Lower lobe of right lung (tissue), 2 donors: ENCODE results near the gene GRM5. TPM values are rescaled to one million over a fixed set of nuclear protein-coding genes. Genes with fewer than 3 reads are reported as not detected.

Experiments used
- ATAC-seq, 2 donors: fragments of 200-7000 bp; cut with Tn5 transposase; one replicate each; pipeline ENCODE4 v1.9.1; 2020 to 2022; ENCODE audit warnings: mild to moderate bottlenecking in 2 of 2, moderate library complexity in 2 of 2
- DNase-seq: peaks from one replicate; pipeline ENCODE4 v3.0.0-alpha.2; 2020
- H3K27ac ChIP-seq: fragments of 200-600 bp; one replicate; pipeline ENCODE4 v1.8.0; 2022
- H3K27me3 ChIP-seq: fragments of 200-600 bp; one replicate; pipeline ENCODE4 v1.8.0; 2022; ENCODE audit warnings: low read depth
- H3K36me3 ChIP-seq: fragments of 200-600 bp; one replicate; pipeline ENCODE4 v1.8.0; 2022; ENCODE audit warnings: mild to moderate bottlenecking
- H3K4me1 ChIP-seq: fragments of 200-600 bp; one replicate; pipeline ENCODE4 v1.8.0; 2022
- H3K4me3 ChIP-seq: fragments of 200-600 bp; one replicate; pipeline ENCODE4 v1.8.0; 2022; ENCODE audit warnings: mild to moderate bottlenecking
- H3K9me3 ChIP-seq: fragments of 200-600 bp; one replicate; pipeline ENCODE4 v1.8.0; 2022
- CTCF ChIP-seq: fragments of 200-600 bp; IDR thresholded peaks from one replicate; pipeline ENCODE4 v1.8.0; 2022; ENCODE audit warnings: antibody characterized with exemption, mild to moderate bottlenecking
- intact Hi-C: fragments of 100-400 bp; cut with DNase I; formaldehyde crosslinking; loops from one replicate; pipeline ENCODE4 v1.11.0; 2022
- total RNA-seq: library from RNA; stranded (reverse); fragmentation: NEBNext Ultra II Directional; extraction: Animal tissue kit (Norgen Biotek cat#: 25700); gene quantifications from one replicate; pipeline ENCODE4 v1.2.1, GENCODE V29; 2021
- donor health status: DM: no; HTN: yes; CAD: no; lungs with severe emphysema.

The GRM5 gene
- total RNA-seq, 1 donor from 2014 or later: 0.21 TPM

- ATAC-seq: no peak
- H3K4me1 ChIP-seq: no peaks in the 10 kb centered on the region
Measured at GRCh38 chr11:88626216-88626615, 439.6 kb downstream of the GRM5 start.

GRCh38 chr11:88623531-88623930 lies 442.3 kb downstream of the GRM5 start:
- Histone ChIP-seq H3K4me1 (no peaks in the 10 kb centered on the region), H3K27me3 (no peaks in the 10 kb centered on the region), H3K27ac (no peak overlapping the region), H3K9me3 (no peaks in the 10 kb centered on the region), H3K4me3 (no peak overlapping the region), H3K36me3 (no peaks in the 10 kb centered on the region)
- no peak for TF ChIP-seq CTCF
- DNase-seq: no peak
- intact Hi-C loops: no loop called here
- ATAC-seq: no peak

More at GRCh38 chr11:88626216-88626615, 439.6 kb downstream of the GRM5 start:
- Histone ChIP-seq H3K36me3 (no peaks in the 10 kb centered on the region), H3K9me3 (no peaks in the 10 kb centered on the region), H3K27me3 (no peaks in the 10 kb centered on the region), H3K27ac (no peak overlapping the region), H3K4me3 (no peak overlapping the region)
- TF ChIP-seq CTCF: no peak
- no peak for DNase-seq
- intact Hi-C loops: no loop called here

- no peaks in the 10 kb centered on the region for H3K9me3 ChIP-seq
- no peak for ATAC-seq
- intact Hi-C loops: no loop called here
Measured at GRCh38 chr11:88620568-88621130, 445.1 kb downstream of the GRM5 start.

GRCh38 chr11:88619656-88620385 lies 446.0 kb downstream of the GRM5 start:
- H3K4me3 ChIP-seq: no peak overlapping the region
- H3K27ac ChIP-seq: no peak overlapping the region
- H3K36me3 ChIP-seq: no peaks in the 10 kb centered on the region
- H3K9me3 ChIP-seq: no peaks in the 10 kb centered on the region
- ATAC-seq: no peak
- no peaks in the 10 kb centered on the region for H3K27me3 ChIP-seq
- no peaks in the 10 kb centered on the region for H3K4me1 ChIP-seq
- intact Hi-C loops: no loop called here
- DNase-seq: no peak
- TF ChIP-seq CTCF: no peak

More at GRCh38 chr11:88620568-88621130, 445.1 kb downstream of the GRM5 start:
- H3K4me1 ChIP-seq: no peaks in the 10 kb centered on the region
- DNase-seq: no peak
- H3K27ac ChIP-seq: no peak overlapping the region
- no peak for TF ChIP-seq CTCF
- H3K36me3 ChIP-seq: no peaks in the 10 kb centered on the region
- no peak overlapping the region for H3K4me3 ChIP-seq
- no peaks in the 10 kb centered on the region for H3K27me3 ChIP-seq

GRCh38 chr11:88619071-88619425 lies 446.7 kb downstream of the GRM5 start:
- Histone ChIP-seq H3K27me3 (no peaks in the 10 kb centered on the region), H3K4me1 (no peaks in the 10 kb centered on the region), H3K36me3 (no peaks in the 10 kb centered on the region), H3K4me3 (no peak overlapping the region), H3K9me3 (no peaks in the 10 kb centered on the region), H3K27ac (no peak overlapping the region)
- TF ChIP-seq CTCF: no peak
- intact Hi-C loops: no loop called here
- ATAC-seq (no peak), DNase-seq (no peak)
